BLaER1 (cell line): ENCODE data around the gene AKIP1.

Experiments used
- H3K27ac ChIP-seq: shearing (Covaris generic); formaldehyde crosslinking; 2 replicates; pipeline ENCODE4 v1.8.1; 2022
- H3K27me3 ChIP-seq: shearing (Covaris generic); formaldehyde crosslinking; 2 replicates; pipeline ENCODE4 v1.8.1; 2022
- H3K36me3 ChIP-seq: shearing (Covaris generic); formaldehyde crosslinking; 2 replicates; pipeline ENCODE4 v1.8.1; 2022
- H3K4me1 ChIP-seq: shearing (Covaris generic); formaldehyde crosslinking; 2 replicates; pipeline ENCODE4 v1.8.1; 2022
- H3K4me2 ChIP-seq: shearing (Covaris generic); formaldehyde crosslinking; 2 replicates; pipeline ENCODE4 v1.8.1; 2022
- H3K4me3 ChIP-seq: shearing (Covaris generic); formaldehyde crosslinking; 2 replicates; pipeline ENCODE4 v1.8.1; 2022
- H3K9ac ChIP-seq: shearing (Covaris generic); formaldehyde crosslinking; 2 replicates; pipeline ENCODE4 v1.8.1; 2022
- H3K9me3 ChIP-seq: shearing (Covaris generic); formaldehyde crosslinking; 2 replicates; pipeline ENCODE4 v1.8.1; 2022
- H4K20me1 ChIP-seq: shearing (Covaris generic); formaldehyde crosslinking; 2 replicates; pipeline ENCODE4 v1.8.1; 2022
- Cebpa-rat ChIP-seq: shearing (Covaris generic); IDR thresholded peaks from 2 replicates; pipeline ENCODE4 v1.8.1; 2022

Gene AKIP1

GRCh38 chr11:8947230-8947943 is 36.4 kb downstream of the AKIP1 start:
- Histone ChIP-seq H4K20me1 (no peaks in the 10 kb centered on the region), H3K27me3 (no peaks in the 10 kb centered on the region), H3K9me3 (no peaks in the 10 kb centered on the region), H3K36me3 (peaks cover 44% of the 10 kb centered on the region), H3K9ac (no peak overlapping the region), H3K4me1 (no peaks in the 10 kb centered on the region), H3K4me2 (no peak overlapping the region), H3K27ac (no peak overlapping the region), H3K4me3 (no peak overlapping the region)
- TF ChIP-seq Cebpa-rat: no peak

DNA sequence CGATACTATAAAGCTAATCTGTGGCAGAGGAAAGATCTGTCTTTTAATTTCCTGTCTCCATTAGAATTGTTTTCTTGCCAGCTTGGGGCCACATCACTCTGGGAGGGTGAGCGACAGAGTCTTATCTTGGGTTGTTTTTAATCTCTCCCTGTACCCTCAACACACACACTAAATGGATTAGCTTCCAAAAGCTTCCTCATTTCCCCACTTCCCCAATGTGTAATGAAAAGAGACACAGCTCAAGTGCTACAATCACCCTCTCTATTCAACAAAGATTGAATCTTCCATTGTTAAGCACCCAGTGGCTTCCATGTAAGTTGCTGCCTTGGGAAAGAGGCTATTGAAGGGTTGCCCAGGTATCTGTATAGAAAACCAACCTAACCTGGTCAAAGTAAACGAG is 37.9 kb downstream of the AKIP1 start:
- no peak overlapping the region for H3K27ac ChIP-seq
- no peak overlapping the region for H3K9ac ChIP-seq
- no peak overlapping the region for H3K4me3 ChIP-seq
- peaks cover 59% of the 10 kb centered on the region for H3K36me3 ChIP-seq
- no peak overlapping the region for H3K4me2 ChIP-seq
- no peaks in the 10 kb centered on the region for H3K27me3 ChIP-seq
- H4K20me1 ChIP-seq: no peaks in the 10 kb centered on the region
- no peak for TF ChIP-seq Cebpa-rat
- H3K4me1 ChIP-seq: no peaks in the 10 kb centered on the region
- no peaks in the 10 kb centered on the region for H3K9me3 ChIP-seq

- Histone ChIP-seq H3K27ac (no peak overlapping the region), H3K36me3 (peaks cover 43% of the 10 kb centered on the region)
These were observed 45.9 kb downstream of the AKIP1 start for GRCh38 chr11:8956860-8957259.

GRCh38 chr11:8959546-8960166 is 48.7 kb downstream of the AKIP1 start:
- Histone ChIP-seq H3K27ac (no peak overlapping the region), H3K27me3 (no peaks in the 10 kb centered on the region), H3K36me3 (peaks cover 15% of the 10 kb centered on the region), H3K9ac (no peak overlapping the region), H3K4me2 (no peak overlapping the region), H4K20me1 (peaks cover 24% of the 10 kb centered on the region; the same call in 1 of the 2 replicates), H3K4me3 (no peak overlapping the region), H3K4me1 (peaks cover 15% of the 10 kb centered on the region), H3K9me3 (no peaks in the 10 kb centered on the region)
- no peak for TF ChIP-seq Cebpa-rat

More at GRCh38 chr11:8956860-8957259, 45.9 kb downstream of the AKIP1 start:
- no peak overlapping the region for H3K9ac ChIP-seq
- H3K4me2 ChIP-seq: no peak overlapping the region
- no peaks in the 10 kb centered on the region for H3K27me3 ChIP-seq
- no peaks in the 10 kb centered on the region for H3K4me1 ChIP-seq
- no peaks in the 10 kb centered on the region for H3K9me3 ChIP-seq
- no peak overlapping the region for H3K4me3 ChIP-seq
- TF ChIP-seq Cebpa-rat: no peak
- H4K20me1 ChIP-seq: peaks cover 16% of the 10 kb centered on the region; the same call in 1 of the 2 replicates

DNA sequence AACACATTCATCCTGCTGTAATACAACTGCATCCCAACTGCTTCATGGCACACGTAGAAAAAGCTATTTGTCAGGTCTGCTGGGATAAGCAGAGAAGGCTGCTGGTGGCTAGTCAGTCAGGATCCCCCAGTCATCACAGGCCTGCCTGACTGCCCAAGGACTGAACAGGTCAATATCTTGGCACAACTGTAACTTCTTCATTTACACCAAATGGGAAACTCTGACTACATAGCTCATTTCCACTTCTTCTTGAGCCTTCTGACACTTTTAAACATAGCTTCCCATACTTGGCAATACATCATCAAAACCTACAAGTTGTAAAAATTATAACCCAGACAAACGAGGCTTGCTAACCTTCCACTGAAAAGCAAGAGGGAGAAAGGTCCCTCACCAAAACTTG is 50.4 kb downstream of the AKIP1 start:
- H3K9me3 ChIP-seq: no peaks in the 10 kb centered on the region
- no peak overlapping the region for H3K4me2 ChIP-seq
- no peak overlapping the region for H3K4me3 ChIP-seq
- H3K27me3 ChIP-seq: no peaks in the 10 kb centered on the region
- H3K9ac ChIP-seq: 0 out of 2 replicates have a peak overlapping the region, but pooled peaks have one; percentile 24
- peaks cover 24% of the 10 kb centered on the region; the same call in 1 of the 2 replicates for H4K20me1 ChIP-seq
- no peaks in the 10 kb centered on the region for H3K36me3 ChIP-seq
- no peak for TF ChIP-seq Cebpa-rat
- H3K4me1 ChIP-seq: peaks cover 24% of the 10 kb centered on the region
- no peak overlapping the region for H3K27ac ChIP-seq

GRCh38 chr11:8962841-8963240 is 51.9 kb downstream of the AKIP1 start:
- Histone ChIP-seq H3K9me3 (no peaks in the 10 kb centered on the region), H3K4me3 (peak overlapping the region; percentile 97), H4K20me1 (peaks cover 24% of the 10 kb centered on the region; the same call in 1 of the 2 replicates), H3K9ac (peak overlapping the region; percentile 84), H3K27ac (no peak overlapping the region), H3K4me1 (peaks cover 24% of the 10 kb centered on the region), H3K4me2 (peak overlapping the region; percentile 99), H3K36me3 (no peaks in the 10 kb centered on the region), H3K27me3 (no peaks in the 10 kb centered on the region)
- TF ChIP-seq Cebpa-rat: no peak

DNA sequence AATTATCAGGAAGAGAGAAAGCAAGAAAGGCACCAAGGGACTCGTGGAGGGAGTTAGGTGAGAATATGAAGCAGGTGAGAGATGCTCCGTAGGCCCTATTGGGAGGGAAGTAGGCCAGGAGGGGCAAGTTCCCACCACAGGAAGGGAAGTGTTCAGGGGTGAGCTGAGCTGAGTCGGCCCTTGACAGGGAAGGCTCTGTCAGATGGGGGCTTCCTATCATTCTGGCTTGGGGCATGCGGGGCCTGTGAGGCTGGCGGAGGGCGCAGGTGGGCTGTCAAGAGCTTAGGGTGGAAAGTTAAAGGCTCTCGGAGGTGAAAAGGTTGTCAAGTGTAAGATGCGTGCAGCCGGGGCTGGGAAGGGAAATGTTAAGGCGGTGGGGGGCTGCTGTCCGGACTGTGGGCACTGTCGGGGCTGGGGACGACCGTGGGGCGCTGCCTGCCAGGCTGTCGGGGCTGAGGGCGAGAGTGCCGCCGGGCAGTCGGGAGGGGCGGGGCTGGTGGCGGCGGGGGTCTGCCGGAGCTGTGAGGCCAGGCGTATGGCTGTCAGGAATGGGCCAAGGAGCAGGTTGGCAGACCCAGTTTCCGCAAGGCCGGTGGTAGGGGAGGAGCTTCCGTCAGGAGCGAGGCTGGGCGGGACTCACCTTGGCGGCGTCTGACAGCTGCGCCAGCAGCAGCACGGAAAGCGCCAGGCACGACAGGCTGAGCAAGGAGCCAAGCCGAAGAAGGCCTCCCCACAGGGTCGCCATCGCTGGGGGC is 52.8 kb downstream of the AKIP1 start:
- Histone ChIP-seq H3K9ac (peak overlapping the region; percentile 84), H4K20me1 (peaks cover 22% of the 10 kb centered on the region; the same call in 1 of the 2 replicates), H3K4me1 (peaks cover 24% of the 10 kb centered on the region), H3K36me3 (no peaks in the 10 kb centered on the region), H3K4me3 (peak overlapping the region; percentile 97), H3K27ac (peak overlapping the region; percentile 86), H3K9me3 (no peaks in the 10 kb centered on the region), H3K4me2 (peak overlapping the region; percentile 99), H3K27me3 (no peaks in the 10 kb centered on the region)
- TF ChIP-seq Cebpa-rat: no peak

DNA sequence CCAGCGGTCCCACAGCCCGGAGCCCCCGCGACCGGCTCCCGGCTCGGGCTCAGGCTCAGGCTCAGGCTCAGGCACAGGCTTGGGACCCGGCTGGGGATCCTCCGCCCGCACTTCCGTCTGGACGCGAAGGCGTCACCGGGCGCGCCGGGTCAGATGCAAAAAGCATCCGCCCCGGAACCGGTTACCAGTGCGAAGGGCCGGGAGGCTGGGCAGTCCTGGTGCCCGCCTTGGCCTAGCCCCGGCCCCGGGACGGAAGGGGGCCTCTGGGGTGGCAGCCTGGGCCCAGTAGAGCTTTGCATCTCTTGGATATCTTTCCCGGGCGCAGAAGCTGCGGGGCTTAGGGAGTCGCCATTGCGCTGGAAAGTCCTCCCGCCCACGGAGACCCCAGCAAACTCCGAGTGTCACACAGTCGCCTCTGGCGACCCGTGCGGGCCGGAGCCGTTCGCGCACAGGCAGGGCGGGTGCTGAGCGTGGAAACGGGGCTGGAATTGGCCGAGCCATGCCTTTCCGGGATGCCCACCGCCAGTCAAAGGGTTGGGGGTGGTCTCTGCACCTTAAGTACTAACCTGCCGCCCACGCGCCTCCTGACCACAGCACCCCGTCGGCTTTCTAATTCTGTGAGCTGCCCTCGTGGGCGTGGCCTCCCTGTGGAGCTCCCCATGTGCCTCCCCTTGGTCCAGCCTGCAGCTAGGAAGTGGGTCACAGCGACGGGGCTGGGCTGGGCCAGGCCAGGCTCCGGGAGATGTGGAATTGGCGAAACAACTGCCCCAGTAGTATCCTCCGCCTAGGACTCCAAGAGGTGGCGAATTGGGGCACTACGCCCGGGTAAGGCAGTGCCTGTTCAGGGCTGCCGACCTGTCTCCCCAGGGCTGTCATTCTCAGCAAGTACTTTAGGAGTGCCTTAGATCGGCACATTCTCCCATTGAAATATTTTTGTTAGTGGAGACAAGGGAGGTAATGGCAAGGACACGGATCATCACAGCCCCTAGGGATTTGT is 53.6 kb downstream of the AKIP1 start, which contains the start of gene TMEM9B:
TMEM9B (minus strand) TSS at position 119 of the 997 bp plus-strand sequence. CDS start 129 bp downstream, outside the sequence.
- Histone ChIP-seq H3K9ac (peak within 1 kb of the TSS; percentile 84), H4K20me1 (peaks cover 14% of the 10 kb centered on the region; the same call in 1 of the 2 replicates), H3K9me3 (no peaks in the 10 kb centered on the region), H3K4me1 (peaks cover 24% of the 10 kb centered on the region), H3K36me3 (no peaks in the 10 kb centered on the region), H3K4me2 (peak within 1 kb of the TSS; percentile 99), H3K27ac (peak within 1 kb of the TSS; percentile 86), H3K27me3 (no peaks in the 10 kb centered on the region), H3K4me3 (peak within 1 kb of the TSS; percentile 97)
- no peak for TF ChIP-seq Cebpa-rat

DNA sequence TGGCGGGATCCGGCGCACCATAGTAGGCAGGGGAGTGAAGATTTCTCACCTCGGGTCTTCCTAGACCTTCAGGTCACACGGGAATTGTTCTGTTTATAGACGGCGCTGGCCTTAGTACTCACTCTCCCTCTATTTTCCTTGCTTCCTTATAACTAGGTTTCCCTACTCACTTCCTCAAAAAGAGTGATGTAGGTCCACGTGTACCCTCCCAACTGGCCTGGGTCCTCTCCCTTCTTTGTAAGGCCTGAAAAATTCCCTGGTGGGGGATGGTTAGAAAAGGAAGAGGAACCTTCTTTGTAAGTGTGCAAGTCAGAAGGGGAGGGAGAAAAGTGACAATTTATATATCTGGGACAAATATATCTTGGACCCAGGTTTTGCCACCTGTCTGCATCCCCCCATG is 56.2 kb downstream of the AKIP1 start:
- H3K4me2 ChIP-seq: no peak overlapping the region
- no peak for TF ChIP-seq Cebpa-rat
- no peaks in the 10 kb centered on the region for H3K27me3 ChIP-seq
- H4K20me1 ChIP-seq: peaks cover 7% of the 10 kb centered on the region; the same call in 1 of the 2 replicates
- H3K27ac ChIP-seq: no peak overlapping the region
- no peaks in the 10 kb centered on the region for H3K36me3 ChIP-seq
- H3K9me3 ChIP-seq: no peaks in the 10 kb centered on the region
- H3K4me1 ChIP-seq: peaks cover 24% of the 10 kb centered on the region
- H3K9ac ChIP-seq: no peak overlapping the region
- H3K4me3 ChIP-seq: no peak overlapping the region
